Stimulated activated effector memory CD8-positive, alpha-beta T cell treated with anti-CD3 and anti-CD28 coated beads, Interleukin-12 subunit alpha, Interleukin-12 subunit beta, amount 100 ng/mL, for 72 hours (primary cell): Measurements from ENCODE around the gene CARHSP1.

Source experiments
- ATAC-seq: fragments of 150-1000 bp; cut with Tn5 transposase; 2 replicates; pipeline ENCODE4 v1.10.0; 2021
- DNase-seq, 2 donors: peaks; one replicate each; pipeline ENCODE4 v3.0.0; 2021 to 2022; ENCODE audit warnings: low spot score in 2 of 2
- H3K27ac Mint-ChIP-seq: one replicate; pipeline ENCODE4 v1.8.0; 2022; ENCODE audit warnings: mild to moderate bottlenecking, mixed read lengths
- H3K36me3 Mint-ChIP-seq: one replicate; pipeline ENCODE4 v1.8.0; 2022; ENCODE audit warnings: mild to moderate bottlenecking, mixed read lengths
- H3K4me1 Mint-ChIP-seq: one replicate; pipeline ENCODE4 v1.8.0; 2022; ENCODE audit warnings: mixed read lengths
- H3K4me3 Mint-ChIP-seq: one replicate; pipeline ENCODE4 v1.8.0; 2022; ENCODE audit warnings: mild to moderate bottlenecking, mixed read lengths
- H3K9me3 Mint-ChIP-seq: one replicate; pipeline ENCODE4 v1.8.0; 2022; ENCODE audit warnings: mixed read lengths

Gene CARHSP1

DNA sequence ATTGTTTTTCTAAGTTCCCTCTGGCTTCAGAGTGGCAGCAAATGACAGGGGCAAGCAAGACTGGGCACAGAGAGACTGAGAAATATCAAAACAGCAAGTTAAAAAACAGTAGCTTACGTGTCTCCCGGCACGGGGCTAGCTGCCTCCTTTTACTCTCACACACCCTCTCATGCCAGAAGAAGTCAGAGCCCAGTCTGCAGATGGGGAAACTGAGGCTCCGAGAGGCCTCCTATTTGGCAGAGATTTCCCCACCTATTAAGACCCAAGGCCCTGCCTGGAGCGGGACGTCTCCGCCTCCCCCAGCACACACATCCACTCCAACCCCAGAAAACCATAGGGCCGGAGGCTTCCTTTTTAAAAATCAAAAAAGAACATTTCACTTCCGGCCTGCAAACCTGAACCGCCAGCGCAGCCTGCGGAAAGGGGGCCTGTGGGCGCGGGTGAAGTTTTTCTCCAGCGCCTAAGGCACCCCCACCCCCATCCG, 832 bp downstream of the CARHSP1 start:
- ATAC-seq (no peak), DNase-seq (no peak)
- peak overlapping the region; percentile 93 for H3K27ac Mint-ChIP-seq
- peaks cover 47% of the 10 kb centered on the region for H3K36me3 Mint-ChIP-seq
- no peaks in the 10 kb centered on the region for H3K9me3 Mint-ChIP-seq
- H3K4me3 Mint-ChIP-seq, result peak overlapping the region; percentile 95
- H3K4me1 Mint-ChIP-seq, result peaks cover 52% of the 10 kb centered on the region

DNA sequence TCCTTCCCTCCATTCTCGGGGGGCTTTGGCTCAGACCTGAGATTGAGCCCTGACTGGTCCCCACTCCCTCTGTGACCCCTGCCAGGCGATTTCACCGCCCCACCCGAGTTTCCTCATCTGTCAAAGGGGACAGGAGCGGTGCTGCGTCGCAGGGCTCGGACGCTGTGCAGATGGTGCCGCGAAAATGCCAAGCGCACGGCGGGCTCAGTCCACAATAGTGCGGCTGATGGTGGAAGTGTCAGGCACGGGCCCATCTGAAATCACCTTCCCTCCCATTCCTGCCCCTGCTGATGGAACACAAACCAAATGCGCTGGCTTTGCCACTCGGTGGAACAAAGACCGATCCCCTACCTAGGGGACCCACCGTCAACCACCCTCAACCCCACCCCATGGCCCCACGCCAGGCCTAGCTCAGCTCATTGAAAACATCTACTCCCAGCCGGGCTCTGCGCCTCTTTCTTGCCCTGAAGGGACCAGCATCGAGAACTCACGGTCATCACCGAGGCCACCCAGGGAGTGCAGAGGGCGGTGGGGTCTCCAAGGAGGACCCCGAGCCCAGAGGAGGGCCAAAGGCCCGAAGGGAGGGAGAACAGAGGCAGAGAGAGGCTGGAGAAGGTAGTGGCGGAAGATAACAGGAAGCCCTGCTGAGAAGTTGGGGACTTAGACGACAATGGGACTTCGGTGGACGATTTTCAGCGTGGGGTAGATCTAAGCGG, 1.4 kb downstream of the CARHSP1 start:
- Mint-ChIP-seq H3K4me3 (peak overlapping the region; percentile 95), H3K4me1 (peaks cover 55% of the 10 kb centered on the region)
- no peak for ATAC-seq

GRCh38 chr16:8866884-8867215, 2.0 kb downstream of the CARHSP1 start:
- Mint-ChIP-seq H3K9me3 (no peaks in the 10 kb centered on the region), H3K4me1 (peaks cover 59% of the 10 kb centered on the region), H3K4me3 (peak overlapping the region; percentile 95), H3K27ac (peak overlapping the region; percentile 93), H3K36me3 (peaks cover 55% of the 10 kb centered on the region)
- DNase-seq (no peak), ATAC-seq (no peak)

More for the DNA sequence above, 1.4 kb downstream of the CARHSP1 start:
- H3K27ac Mint-ChIP-seq, result peak overlapping the region; percentile 93
- peaks cover 53% of the 10 kb centered on the region for H3K36me3 Mint-ChIP-seq
- H3K9me3 Mint-ChIP-seq, result no peaks in the 10 kb centered on the region
- peak in 1 of 2 donors; percentile 67 for DNase-seq

DNA sequence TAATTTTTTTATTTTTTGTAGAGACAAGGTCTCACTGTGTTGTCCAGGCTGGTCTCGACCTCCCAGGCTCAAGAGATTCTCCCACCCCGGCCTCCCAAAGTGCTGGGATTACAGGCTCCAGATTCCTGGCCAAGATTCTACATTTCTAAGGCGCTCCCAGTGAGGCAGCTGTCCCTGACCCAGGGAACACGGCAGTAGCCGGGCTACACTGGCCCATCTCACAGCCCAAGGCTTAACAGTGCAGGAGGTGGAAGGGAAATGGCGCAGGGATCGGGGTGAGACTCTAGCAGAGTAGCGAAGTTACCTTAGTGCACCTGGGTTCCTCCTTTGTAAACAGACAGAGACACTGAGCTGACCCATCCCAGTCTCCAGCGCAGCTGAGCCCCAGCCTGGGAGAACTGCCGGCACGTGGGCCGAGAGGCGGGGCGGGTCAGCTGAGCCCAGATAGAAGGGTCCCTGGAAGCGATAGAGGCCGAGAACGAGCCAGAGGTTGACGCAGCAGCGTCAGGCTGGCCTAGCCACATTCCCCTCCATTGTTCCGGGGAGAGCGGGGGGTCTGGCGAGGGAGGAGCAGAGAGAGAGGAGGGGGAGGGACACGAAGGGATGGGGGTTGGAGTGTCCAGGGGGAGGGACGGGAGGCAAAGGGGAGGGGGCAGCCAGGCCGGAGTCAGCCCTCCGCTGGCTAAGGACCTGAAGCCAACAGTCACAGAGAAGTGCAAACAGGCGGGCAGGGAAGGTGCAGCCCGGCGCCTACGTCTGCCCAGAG, 2.5 kb downstream of the CARHSP1 start:
- Mint-ChIP-seq H3K4me1 (peaks cover 59% of the 10 kb centered on the region), H3K27ac (peak overlapping the region; percentile 85)
- no peak for DNase-seq

DNA sequence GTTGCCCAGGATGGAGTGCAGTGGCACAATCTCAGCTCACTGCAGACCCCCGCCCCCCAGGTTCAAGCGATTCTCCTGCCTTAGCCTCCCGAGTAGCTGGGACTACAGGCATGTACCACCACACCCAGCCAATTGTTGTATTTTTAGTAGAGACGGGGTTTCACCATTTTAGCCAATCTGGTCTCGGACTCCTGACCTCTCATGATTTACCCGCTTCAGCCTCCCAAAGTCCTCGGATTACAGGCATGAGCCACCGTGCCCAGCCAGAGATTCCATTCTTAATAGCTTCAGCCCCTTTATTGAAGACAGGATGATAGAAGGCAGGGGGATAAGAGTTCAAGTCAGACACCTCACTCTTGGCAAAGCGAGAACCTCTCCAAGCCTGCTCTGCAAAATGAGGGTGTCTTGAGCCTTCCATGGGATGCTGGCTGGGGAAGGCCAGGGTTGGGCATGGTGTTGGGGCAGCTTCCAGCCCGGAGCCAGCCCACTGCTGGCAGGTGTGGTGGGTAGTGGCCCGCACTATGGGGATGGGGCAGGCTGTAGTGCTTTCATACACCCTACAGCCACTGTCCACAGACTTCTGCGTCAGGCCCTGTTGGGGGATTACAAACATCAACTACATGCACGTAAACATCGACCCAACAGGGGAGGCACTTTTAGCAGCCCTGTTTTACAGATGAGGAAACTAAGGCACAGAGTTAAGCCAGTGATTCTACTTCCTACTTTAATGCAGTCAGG, 3.5 kb downstream of the CARHSP1 start:
- no peak for DNase-seq
- H3K9me3 Mint-ChIP-seq, result no peaks in the 10 kb centered on the region
- peaks cover 51% of the 10 kb centered on the region for H3K4me1 Mint-ChIP-seq
- peak overlapping the region; percentile 95 for H3K4me3 Mint-ChIP-seq
- no peak for ATAC-seq
- peaks cover 68% of the 10 kb centered on the region for H3K36me3 Mint-ChIP-seq
- peak overlapping the region; percentile 17 for H3K27ac Mint-ChIP-seq

More for the DNA sequence above, 2.5 kb downstream of the CARHSP1 start:
- no peaks in the 10 kb centered on the region for H3K9me3 Mint-ChIP-seq
- H3K4me3 Mint-ChIP-seq, result peak overlapping the region; percentile 95
- peaks cover 60% of the 10 kb centered on the region for H3K36me3 Mint-ChIP-seq
- no peak for ATAC-seq

- Mint-ChIP-seq H3K27ac (peak overlapping the region; percentile 17), H3K4me1 (peaks cover 56% of the 10 kb centered on the region), H3K36me3 (peaks cover 74% of the 10 kb centered on the region), H3K9me3 (no peaks in the 10 kb centered on the region), H3K4me3 (no peak overlapping the region)
- DNase-seq (no peak), ATAC-seq (no peak)
Observed at GRCh38 chr16:8864480-8865110, 4.2 kb downstream of the CARHSP1 start.

GRCh38 chr16:8863594-8864424, 5.0 kb downstream of the CARHSP1 start:
- no peak overlapping the region for H3K4me3 Mint-ChIP-seq
- H3K4me1 Mint-ChIP-seq, result peaks cover 50% of the 10 kb centered on the region
- H3K27ac Mint-ChIP-seq, result no peak overlapping the region
- H3K36me3 Mint-ChIP-seq, result peaks cover 82% of the 10 kb centered on the region
- DNase-seq (no peak), ATAC-seq (no peak)
- H3K9me3 Mint-ChIP-seq, result no peaks in the 10 kb centered on the region

- Mint-ChIP-seq H3K9me3 (no peaks in the 10 kb centered on the region), H3K4me1 (peaks cover 49% of the 10 kb centered on the region)
Observed at GRCh38 chr16:8862309-8863130, 6.3 kb downstream of the CARHSP1 start.

DNA sequence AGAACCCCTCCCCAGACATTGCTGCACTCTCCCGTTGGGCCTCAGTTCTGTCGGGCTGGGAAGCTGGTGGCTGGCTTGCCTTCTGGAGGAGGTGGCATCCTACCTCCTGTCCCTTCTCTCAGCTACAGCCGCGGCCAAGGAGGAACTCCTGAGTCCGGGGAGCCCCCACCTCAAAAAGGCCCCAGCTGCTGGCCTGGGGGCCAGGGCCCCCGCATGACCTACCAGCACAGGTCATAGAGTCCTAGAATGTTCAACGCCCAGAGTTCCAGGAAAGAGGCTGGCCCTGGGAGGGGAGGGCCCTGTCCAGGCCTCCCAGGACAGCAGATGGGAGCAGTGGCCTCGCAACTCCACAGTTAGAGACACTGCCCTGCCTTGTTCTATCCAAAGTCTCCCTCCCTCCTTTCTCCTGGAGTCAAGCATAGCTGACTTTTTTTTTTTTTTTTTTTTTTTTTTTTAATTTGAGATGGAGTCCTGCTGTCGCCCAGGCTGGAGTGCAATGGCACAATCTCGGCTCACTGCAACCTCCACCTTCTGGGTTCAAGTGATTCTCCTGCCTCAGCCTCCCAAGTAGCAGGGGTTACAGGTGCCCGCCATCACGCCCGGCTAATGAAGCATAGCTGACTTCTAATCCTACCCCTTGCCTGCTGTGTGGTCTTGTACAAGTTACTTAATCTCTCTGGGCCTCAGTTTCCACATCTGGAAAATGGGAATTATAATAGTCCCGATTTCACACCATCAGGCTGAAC, 7.1 kb downstream of the CARHSP1 start:
- Mint-ChIP-seq H3K27ac (peak overlapping the region; percentile 70), H3K9me3 (no peaks in the 10 kb centered on the region), H3K4me1 (peaks cover 42% of the 10 kb centered on the region), H3K4me3 (no peak overlapping the region), H3K36me3 (peaks cover 88% of the 10 kb centered on the region)
- no peak for ATAC-seq
- no peak for DNase-seq

More at GRCh38 chr16:8862309-8863130, 6.3 kb downstream of the CARHSP1 start:
- H3K27ac Mint-ChIP-seq, result peak overlapping the region; percentile 70
- peaks cover 88% of the 10 kb centered on the region for H3K36me3 Mint-ChIP-seq
- no peak overlapping the region for H3K4me3 Mint-ChIP-seq
- DNase-seq, result no peak
- ATAC-seq, result no peak

DNA sequence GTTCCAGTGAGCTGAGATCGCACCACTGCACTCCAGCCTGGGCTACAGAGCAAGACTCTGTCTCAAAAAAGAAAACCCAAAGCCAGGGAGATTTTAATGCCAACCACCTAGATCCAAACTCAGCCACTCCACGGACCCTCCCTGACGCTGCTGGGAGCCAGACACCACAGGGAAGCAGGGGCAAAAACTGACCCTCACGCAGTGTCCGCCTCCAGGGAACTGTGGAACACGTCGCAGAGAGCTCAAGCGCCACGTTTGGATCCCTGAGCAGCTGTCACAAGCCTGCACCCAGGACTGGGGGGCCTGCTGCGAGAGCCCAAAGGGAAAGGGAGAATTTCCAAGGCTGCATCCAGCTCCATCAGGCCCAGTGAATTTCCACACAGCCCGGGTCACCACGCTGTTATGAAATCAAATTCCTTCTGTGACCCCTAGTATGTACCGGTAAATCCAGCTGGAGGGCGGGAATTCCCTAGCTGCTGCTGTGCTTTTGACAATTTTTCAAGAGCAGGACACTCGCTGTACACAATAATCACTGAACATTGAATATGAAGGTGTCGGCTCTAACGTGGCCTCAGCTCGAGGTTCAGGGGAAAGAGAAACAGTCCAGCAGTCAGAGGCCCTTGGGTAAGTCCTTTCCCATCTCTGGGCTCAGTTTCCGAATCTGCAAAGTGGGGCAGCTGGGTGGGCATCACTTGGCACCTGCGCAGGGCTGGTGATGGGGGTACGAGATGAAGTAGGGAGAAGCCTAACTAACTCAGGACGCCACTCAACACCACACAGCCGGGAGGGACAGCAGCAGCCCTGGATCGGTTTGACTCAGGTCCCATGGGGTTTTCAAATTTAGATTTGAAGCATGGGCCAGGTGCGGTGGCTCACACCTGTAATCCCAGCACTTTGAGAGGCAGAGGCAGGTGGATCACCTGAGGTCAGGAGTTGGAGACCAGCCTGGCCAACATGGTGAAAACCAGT, 8.6 kb downstream of the CARHSP1 start:
- peaks cover 34% of the 10 kb centered on the region for H3K4me1 Mint-ChIP-seq
- peak overlapping the region; percentile 81 for H3K27ac Mint-ChIP-seq
- no peak overlapping the region for H3K4me3 Mint-ChIP-seq
- DNase-seq (no peak), ATAC-seq (no peak)
- H3K36me3 Mint-ChIP-seq, result peaks cover 91% of the 10 kb centered on the region
- H3K9me3 Mint-ChIP-seq, result no peaks in the 10 kb centered on the region

DNA sequence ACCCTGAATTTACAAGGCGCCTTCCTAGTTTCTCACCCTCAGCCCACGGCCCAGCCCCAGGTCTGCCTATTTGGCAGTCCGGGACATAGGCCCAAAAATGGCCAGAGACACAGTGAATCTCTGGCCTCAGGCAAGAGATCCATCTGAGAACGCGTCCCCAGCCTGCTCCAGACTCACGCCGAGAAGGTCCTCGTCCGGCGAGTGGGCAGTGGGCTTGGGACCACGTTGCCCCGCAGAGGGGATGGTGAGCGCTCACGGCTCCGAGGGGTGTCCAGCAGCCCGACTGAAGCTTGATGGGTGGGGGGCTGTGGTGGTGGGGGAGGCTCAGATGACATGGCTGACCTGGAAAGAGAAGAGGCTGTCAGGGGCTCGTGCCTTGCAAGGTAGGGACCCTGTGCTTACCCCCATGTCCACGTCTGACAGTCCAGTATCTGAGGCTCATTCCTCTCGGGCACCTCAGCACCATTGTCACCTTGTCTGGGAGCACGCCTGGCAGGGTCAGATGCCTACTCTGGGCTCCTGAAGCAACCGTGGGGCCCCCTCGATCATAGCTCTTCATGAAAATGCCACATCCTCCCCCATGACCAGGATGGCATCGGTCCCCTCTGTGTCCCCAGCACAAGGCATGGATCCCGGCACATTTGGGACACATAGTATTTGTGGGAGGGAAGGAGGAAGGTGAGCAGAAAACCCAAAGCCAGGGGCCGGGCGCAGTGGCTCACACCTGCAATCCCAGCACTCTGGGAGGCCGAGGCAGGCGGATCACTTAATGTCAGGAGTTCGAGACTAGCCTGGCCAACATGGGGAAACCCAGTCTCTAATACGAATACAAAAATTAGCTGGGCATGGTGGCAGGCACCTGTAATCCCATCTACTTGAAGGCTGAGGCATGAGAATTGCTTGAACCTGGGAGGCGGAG, 9.6 kb downstream of the CARHSP1 start:
- H3K4me1 Mint-ChIP-seq, result peaks cover 33% of the 10 kb centered on the region
- ATAC-seq (no peak), DNase-seq (no peak)
- peaks cover 92% of the 10 kb centered on the region for H3K36me3 Mint-ChIP-seq
- no peak overlapping the region for H3K4me3 Mint-ChIP-seq
- peak overlapping the region; percentile 81 for H3K27ac Mint-ChIP-seq
- H3K9me3 Mint-ChIP-seq, result no peaks in the 10 kb centered on the region
